Heart right ventricle (tissue), 16 donors: ENCODE results near the gene COPZ1. TPM values are rescaled to one million over a fixed set of nuclear protein-coding genes. Genes with fewer than 3 reads are reported as not detected.
"Not testable (repeated sequence)": the region's sequence is repeated elsewhere in the genome, so short reads cannot be mapped to it uniquely, and the experiment has no call there.

ENCODE experiments used
- ATAC-seq, 8 donors: fragments of 200-7000 bp; cut with Tn5 transposase; one replicate each; pipeline ENCODE4 v1.9.1; 2020; ENCODE audit warnings: mild to moderate bottlenecking in 8 of 8, moderate library complexity in 8 of 8, moderate number of reproducible peaks in 1 of 8
- DNase-seq, 2 donors: peaks; one replicate each; pipeline ENCODE4 v3.0.0-alpha.2; 2020
- H3K27ac ChIP-seq, 10 donors: fragments of 200-600 bp; sonication (generic) in 2 of 10; one replicate each; pipeline versions ENCODE4 v1.5.0 to v1.8.0; 2020 to 2022; ENCODE audit warnings: mild to moderate bottlenecking in 3 of 10
- H3K27me3 ChIP-seq, 7 donors: fragments of 200-600 bp; one replicate each; pipeline ENCODE4 v1.8.0; 2021 to 2022; ENCODE audit warnings: mild to moderate bottlenecking in 2 of 7
- H3K36me3 ChIP-seq, 9 donors: fragments of 200-600 bp; sonication (generic) in 1 of 9; one replicate each; pipeline versions ENCODE4 v1.5.0 to v1.8.0; 2020 to 2022; ENCODE audit warnings: mild to moderate bottlenecking in 2 of 9
- H3K4me1 ChIP-seq, 9 donors: fragments of 200-600 bp; sonication (generic) in 1 of 9; one replicate each; pipeline versions ENCODE4 v1.5.0 to v1.8.0; 2020 to 2022; ENCODE audit warnings: mild to moderate bottlenecking in 4 of 9
- H3K4me3 ChIP-seq, 10 donors: fragments of 200-600 bp; sonication (generic) in 2 of 10; one replicate each; pipeline versions ENCODE4 v1.5.0 to v1.8.0; 2020 to 2022; ENCODE audit warnings: mild to moderate bottlenecking in 7 of 10, moderate library complexity in 2 of 10
- H3K9me3 ChIP-seq, 11 donors: fragments of 200-600 bp in 10 of 11; sonication (generic) in 2 of 11; one replicate each; pipeline versions ENCODE4 v1.5.0 to v1.8.0; 2013 to 2022; ENCODE audit warnings: mild to moderate bottlenecking in 2 of 11, control low read depth in 1 of 11, moderate library complexity in 1 of 11
- WGBS, 2 donors: extraction: QIAGEN DNeasy Blood & Tissue Kit; methylation state at CpG; one replicate each; pipeline ENCODE4 v1.1.7; 2013; ENCODE audit warnings: inconsistent platforms in 1 of 2; 5-methylcytosine and 5-hydroxymethylcytosine counted together
- intact Hi-C, 10 donors: fragments of 100-400 bp; cut with DNase I; formaldehyde crosslinking; loops; one replicate each; pipeline versions ENCODE4 v1.11.1 to v1.14.2; 2022
- polyA plus RNA-seq, 2 donors: library from polyadenylated mRNA; stranded (reverse); fragments of 200-250 nt; gene quantifications; one replicate each; pipeline ENCODE4 v1.2.3, GENCODE V29; 2013
- total RNA-seq, 10 donors: library from RNA; stranded (reverse); fragmentation: NEBNext Ultra II Directional in 3 of 10; extraction: Animal tissue kit (Norgen Biotek cat#: 25700) in 3 of 10; gene quantifications; one replicate each; pipeline versions ENCODE4 v1.2.1 to v1.2.4, GENCODE V29; 2021 to 2023
- TF ChIP-seq, protein P1 (sequence below), 9 donors: fragments of 200-600 bp; sonication (generic) in 2 of 9; IDR thresholded peaks; one replicate each; pipeline versions ENCODE4 v1.5.0 to v1.8.0; 2021 to 2022; ENCODE audit warnings: antibody characterized with exemption in 9 of 9, mild to moderate bottlenecking in 5 of 9, moderate library complexity in 1 of 9
- donor health status: Arrhythmogenic right ventricular cardiomyopathy.
- donor health status: ischemic (EF 13 %, LVEDD 7.1; RV severe dilation, severe dysfunction).
- donor health status: healthy with polysubstance abuse.
- donor health status: DM: no; HTN: yes; CAD: no.
- donor health status: DM: no; HTN: no; CAD: no.
- donor health status: ischemic (EF 25% LVEDD 6.9; RV normal size, moderate dysfunction).
- donor health status: ischemic (EF 25% LVEDD 5.7; RV mildly dilated, moderate dysfunction).
- donor health status: healthy.
- donor health status: DM: yes; HTN: yes; CAD: no.
- donor health status: Ischemic cardiomyopathy.
- donor health status: ischemic (EF 35%, LVEDD 5.7; RV mildly dilated, moderate dysfunction).
- donor health status: nonischemic (EF 11% LVEDD 7.7; RV severe dilation, severe dysfunction).
- donor health status: DM: yes; HTN: yes; CAD: no.
- donor health status: PGD.
- donor health status: ischemic (EF 29% LVEDD 5.4; RV normal size, mild dysfunction).
- donor health status: nonischemic (EF 23%, LVEDD 6.1; RV moderate dilation, normal function).

COPZ1 gene
- total and polyA plus RNA-seq, 12 donors = 64.0 to 152 (median 131) TPM

DNA sequence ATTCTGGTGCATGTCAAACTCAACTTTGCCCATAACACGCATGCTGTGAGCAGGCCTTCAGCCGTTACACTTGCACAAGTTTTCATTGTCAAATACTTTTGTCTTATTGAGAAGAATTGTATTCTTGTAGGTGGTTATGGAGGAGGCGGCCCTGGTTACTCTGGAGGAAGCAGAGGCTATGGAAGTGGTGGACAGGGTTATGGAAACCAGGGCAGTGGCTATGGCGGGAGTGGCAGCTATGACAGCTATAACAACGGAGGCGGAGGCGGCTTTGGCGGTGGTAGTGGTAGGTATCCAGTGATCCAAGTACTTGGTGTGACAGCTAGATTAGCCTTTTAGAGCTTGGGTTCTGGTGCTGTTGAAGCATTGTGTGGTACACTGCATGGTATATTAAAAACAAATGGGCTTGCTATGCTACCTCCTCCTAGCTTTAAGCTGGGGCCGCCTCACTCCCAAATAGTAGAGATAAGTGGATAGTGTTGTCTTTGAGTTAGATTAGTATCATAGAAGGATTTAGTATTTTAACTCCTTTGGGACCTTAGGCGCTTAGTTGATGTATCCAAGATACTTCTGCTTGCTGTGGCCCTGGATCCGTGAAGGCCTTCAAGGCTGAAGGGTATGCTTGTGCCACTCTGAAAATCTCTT lies 41.9 kb upstream of the COPZ1 start:
- TF ChIP-seq, protein P1, sequence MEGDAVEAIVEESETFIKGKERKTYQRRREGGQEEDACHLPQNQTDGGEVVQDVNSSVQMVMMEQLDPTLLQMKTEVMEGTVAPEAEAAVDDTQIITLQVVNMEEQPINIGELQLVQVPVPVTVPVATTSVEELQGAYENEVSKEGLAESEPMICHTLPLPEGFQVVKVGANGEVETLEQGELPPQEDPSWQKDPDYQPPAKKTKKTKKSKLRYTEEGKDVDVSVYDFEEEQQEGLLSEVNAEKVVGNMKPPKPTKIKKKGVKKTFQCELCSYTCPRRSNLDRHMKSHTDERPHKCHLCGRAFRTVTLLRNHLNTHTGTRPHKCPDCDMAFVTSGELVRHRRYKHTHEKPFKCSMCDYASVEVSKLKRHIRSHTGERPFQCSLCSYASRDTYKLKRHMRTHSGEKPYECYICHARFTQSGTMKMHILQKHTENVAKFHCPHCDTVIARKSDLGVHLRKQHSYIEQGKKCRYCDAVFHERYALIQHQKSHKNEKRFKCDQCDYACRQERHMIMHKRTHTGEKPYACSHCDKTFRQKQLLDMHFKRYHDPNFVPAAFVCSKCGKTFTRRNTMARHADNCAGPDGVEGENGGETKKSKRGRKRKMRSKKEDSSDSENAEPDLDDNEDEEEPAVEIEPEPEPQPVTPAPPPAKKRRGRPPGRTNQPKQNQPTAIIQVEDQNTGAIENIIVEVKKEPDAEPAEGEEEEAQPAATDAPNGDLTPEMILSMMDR (IDR thresholded peaks at IDR 0.05) = no peak
- ATAC-seq (no peak), DNase-seq (no peak)
- Histone ChIP-seq H3K27me3 (no peaks in the 10 kb centered on the region), H3K27ac (peak overlapping the region in 2 of 10 donors; percentile 33 to 94), H3K4me3 (peak overlapping the region in 8 of 10 donors; percentile 0 to 88 (median 74)), H3K9me3 (no peaks in the 10 kb centered on the region), H3K36me3 (peaks cover 0 to 68% (median 46%) of the 10 kb centered on the region in 9 donors), H3K4me1 (peaks cover 18 to 76% (median 67%) of the 10 kb centered on the region in 9 donors)
- WGBS, 2 donors = 30 to 35% methylated on average over 11 of the region's 11 CpGs
- intact Hi-C loops = loop anchor here in 4 of 10 donors (5.0 to 10.0 kb wide), 4 partner anchors 39 to 84 kb away; partner anchors contain the start of gene GPR84 (in 1 of the 4)

DNA sequence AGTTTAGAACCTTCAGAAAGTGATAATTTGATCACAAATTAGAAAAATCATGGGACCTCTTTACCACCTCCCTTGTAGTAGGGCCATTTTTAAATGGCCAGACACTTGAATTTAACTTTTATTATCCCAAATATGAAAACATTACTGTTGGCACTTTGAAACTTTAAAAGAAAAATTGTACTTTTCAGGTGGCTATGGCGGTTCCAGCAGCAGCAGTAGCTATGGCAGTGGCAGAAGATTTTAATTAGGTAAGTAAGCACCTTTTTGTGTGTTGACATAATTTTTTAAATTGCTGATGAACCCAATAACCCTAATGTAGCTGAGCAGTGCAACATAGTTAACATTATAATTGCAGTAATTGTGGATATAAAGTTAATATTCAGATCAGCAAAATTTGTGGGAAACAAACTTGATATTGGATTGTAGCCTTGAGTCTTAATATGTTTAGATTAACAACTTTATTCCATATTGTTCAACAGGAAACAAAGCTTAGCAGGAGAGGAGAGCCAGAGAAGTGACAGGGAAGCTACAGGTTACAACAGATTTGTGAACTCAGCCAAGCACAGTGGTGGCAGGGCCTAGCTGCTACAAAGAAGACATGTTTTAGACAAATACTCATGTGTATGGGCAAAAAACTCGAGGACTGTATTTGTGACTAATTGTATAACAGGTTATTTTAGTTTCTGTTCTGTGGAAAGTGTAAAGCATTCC lies 40.7 kb upstream of the COPZ1 start:
- not testable (repeated sequence) for DNase-seq, H3K27ac ChIP-seq, H3K9me3 ChIP-seq, ATAC-seq, H3K27me3 ChIP-seq
- Histone ChIP-seq H3K4me1 (peaks cover 18 to 77% (median 59%) of the 10 kb centered on the region in 9 donors), H3K4me3 (peak overlapping the region in 5 of 10 donors; percentile 2 to 73 (median 12)), H3K36me3 (peaks cover 0 to 80% (median 53%) of the 10 kb centered on the region in 9 donors)
- intact Hi-C loops = loop anchor here in 4 of 10 donors (5.0 to 10.0 kb wide), 4 partner anchors 38 to 83 kb away; partner anchors contain the start of gene GPR84 (in 1 of the 4)
- 52 to 59% methylated on average over 1 of the region's 2 CpGs for WGBS, 2 donors

DNA sequence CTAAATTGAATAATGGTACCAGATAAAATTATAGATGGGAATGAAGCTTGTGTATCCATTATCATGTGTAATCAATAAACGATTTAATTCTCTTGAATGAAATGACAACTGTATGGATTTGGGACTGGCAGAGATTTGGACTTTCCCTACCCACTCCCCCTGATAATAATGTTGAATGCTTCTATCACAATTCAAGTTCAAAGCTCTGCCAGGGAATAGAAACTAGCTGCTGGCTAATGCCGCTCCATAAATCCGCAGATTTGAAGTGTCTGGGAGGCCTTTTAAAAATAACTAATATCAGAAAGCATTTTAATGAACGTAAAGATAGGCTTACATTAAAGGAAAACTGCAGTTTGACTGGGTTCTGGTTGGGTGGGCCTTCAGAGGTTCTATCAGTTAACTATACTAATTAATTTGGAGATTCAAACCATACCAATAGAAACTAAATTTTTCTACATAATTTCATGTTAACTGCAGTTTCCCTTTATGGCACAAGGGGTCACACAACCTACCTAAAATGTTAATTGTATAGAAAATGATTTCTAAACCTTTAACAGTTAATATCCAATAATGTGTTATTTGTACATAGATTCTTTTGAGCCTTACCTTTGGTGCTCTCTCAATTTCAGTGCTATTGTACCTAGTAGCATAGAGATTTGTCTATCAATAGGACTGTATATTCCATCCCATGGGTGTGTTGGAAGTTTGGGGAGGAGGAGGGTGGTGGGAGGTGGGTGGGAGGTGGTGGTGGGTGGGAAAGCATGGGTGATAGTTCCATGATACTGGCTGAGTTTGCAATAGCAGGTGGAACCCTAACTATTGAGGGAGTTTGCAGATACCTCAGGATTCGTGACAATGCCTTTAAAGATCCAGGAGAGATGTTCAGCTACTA lies 39.5 kb upstream of the COPZ1 start:
- Histone ChIP-seq H3K9me3 (no peaks in the 10 kb centered on the region), H3K27ac (peak overlapping the region in 2 of 10 donors; percentile 11 to 37), H3K4me1 (peaks cover 18 to 79% (median 59%) of the 10 kb centered on the region in 9 donors), H3K4me3 (peak overlapping the region in 2 of 10 donors; percentile 5 to 14), H3K36me3 (peaks cover 0 to 86% (median 53%) of the 10 kb centered on the region in 9 donors), H3K27me3 (no peaks in the 10 kb centered on the region)
- intact Hi-C loops = loop anchor here in 2 of 10 donors (5.0 to 10.0 kb wide), 3 partner anchors 33 to 79 kb away; partner anchors contain the start of gene GPR84 (in 1 of the 2)
- 34 to 45% methylated on average over 5 of the region's 5 CpGs for WGBS, 2 donors
- DNase-seq (no peak), ATAC-seq (no peak)
- TF ChIP-seq, protein P1 (IDR thresholded peaks at IDR 0.05) = peak in 7 of 9 donors; percentile 10 to 35 (median 21)
